ENCODE data around the gene RPRD1B. TPM values are rescaled to one million over a fixed set of nuclear protein-coding genes. Genes with fewer than 3 reads are reported as not detected.
A peak's percentile ranks its signal among the peaks of the same experiment; 100 is the strongest.

RPRD1B gene
- total and polyA plus RNA-seq, 2 of the 13 experiments (the other 11 are each of a cell fraction or from before 2014, with no cell fraction given), result 31.1 to 41.5 TPM

DNA sequence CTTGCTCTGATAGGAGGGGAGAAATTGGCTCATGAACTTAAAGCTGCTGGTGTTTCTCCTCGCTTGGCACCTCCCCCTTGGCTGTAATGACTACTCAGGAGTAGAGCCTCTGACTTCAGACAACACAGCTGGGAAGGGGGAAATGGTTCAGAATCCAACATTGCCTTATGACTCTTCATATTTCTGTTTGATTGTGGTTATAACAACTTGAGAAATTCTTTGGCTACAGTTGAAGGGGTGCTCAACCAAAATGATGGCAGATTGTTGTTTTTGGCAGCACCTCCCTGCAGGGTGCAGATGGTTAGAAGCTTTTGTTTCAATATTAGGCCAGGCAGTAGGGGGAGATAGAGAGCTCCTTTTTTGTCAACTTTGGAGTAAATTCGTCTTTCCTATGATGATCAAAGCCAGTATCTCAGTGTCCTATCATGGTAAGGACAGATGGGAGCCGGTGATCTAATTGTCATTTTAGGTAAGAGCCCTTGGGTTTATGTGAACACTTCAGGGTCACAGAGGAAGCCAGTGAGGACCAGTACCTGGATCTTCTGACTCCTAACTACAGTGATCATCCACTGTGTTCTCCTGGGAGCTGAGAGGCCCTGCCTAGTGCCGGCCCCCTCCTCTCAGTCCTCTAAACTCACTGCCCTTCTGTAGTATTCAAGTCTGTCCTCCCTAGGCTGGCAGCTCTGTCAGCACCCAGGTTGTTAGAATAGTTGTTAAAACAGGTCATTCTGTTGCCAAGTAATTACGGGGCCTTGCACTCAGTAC is 39.9 kb downstream of the RPRD1B start (continued):
- TF ChIP-seq ZBTB1 (CRISPR knock-in tag; IDR thresholded peaks at IDR 0.05; ENCODE audit: borderline replicate concordance) (no peak), GFI1 (CRISPR knock-in tag; IDR thresholded peaks at IDR 0.05; ENCODE audit: borderline replicate concordance) (no peak), HMG20A (CRISPR knock-in tag; IDR thresholded peaks at IDR 0.05; ENCODE audit: borderline replicate concordance) (no peak), ZBTB7B (CRISPR knock-in tag; IDR thresholded peaks at IDR 0.05) (no peak), TEAD2 (CRISPR knock-in tag; IDR thresholded peaks at IDR 0.05) (no peak), ZSCAN30 (CRISPR knock-in tag; IDR thresholded peaks at IDR 0.05) (no peak), TBX2 (CRISPR knock-in tag; IDR thresholded peaks at IDR 0.05; ENCODE audit: borderline replicate concordance) (no peak), ZNF607 (CRISPR knock-in tag; IDR thresholded peaks at IDR 0.05; ENCODE audit: borderline replicate concordance) (no peak), YY1 (IDR thresholded peaks at IDR 0.05; ENCODE audit: insufficient read depth, insufficient replicate concordance, low read depth, low read length) (no peak), HNRNPUL1 (IDR thresholded peaks at IDR 0.05; ENCODE audit: low read depth, low read length) (no peak), MXD4 (CRISPR knock-in tag; IDR thresholded peaks at IDR 0.05) (no peak), ZNF292 (CRISPR knock-in tag; IDR thresholded peaks at IDR 0.05; ENCODE audit: borderline replicate concordance, low read depth) (no peak), HMG20B (CRISPR knock-in tag; conservative IDR thresholded peaks at IDR 0.05) (no peak), TGIF2 (CRISPR knock-in tag; IDR thresholded peaks at IDR 0.05) (no peak), NCOA2 (CRISPR knock-in tag; IDR thresholded peaks at IDR 0.05) (no peak), FOXA3 (CRISPR knock-in tag; IDR thresholded peaks at IDR 0.05) (no peak), HDAC2 (CRISPR knock-in tag; IDR thresholded peaks at IDR 0.05) (no peak), ZMYM3 (CRISPR knock-in tag; IDR thresholded peaks at IDR 0.05) (no peak), MEIS1 (CRISPR knock-in tag; IDR thresholded peaks at IDR 0.05; ENCODE audit: borderline replicate concordance) (no peak), ZSCAN25 (CRISPR knock-in tag; IDR thresholded peaks at IDR 0.05) (no peak), ZNF253 (CRISPR knock-in tag; IDR thresholded peaks at IDR 0.05; ENCODE audit: borderline replicate concordance) (no peak), ZNF605 (CRISPR knock-in tag; IDR thresholded peaks at IDR 0.05) (no peak), TSC22D2 (CRISPR knock-in tag; IDR thresholded peaks at IDR 0.05; ENCODE audit: borderline replicate concordance) (no peak), KLF13 (CRISPR knock-in tag; IDR thresholded peaks at IDR 0.05) (no peak)
- TF ChIP-seq, protein P1, sequence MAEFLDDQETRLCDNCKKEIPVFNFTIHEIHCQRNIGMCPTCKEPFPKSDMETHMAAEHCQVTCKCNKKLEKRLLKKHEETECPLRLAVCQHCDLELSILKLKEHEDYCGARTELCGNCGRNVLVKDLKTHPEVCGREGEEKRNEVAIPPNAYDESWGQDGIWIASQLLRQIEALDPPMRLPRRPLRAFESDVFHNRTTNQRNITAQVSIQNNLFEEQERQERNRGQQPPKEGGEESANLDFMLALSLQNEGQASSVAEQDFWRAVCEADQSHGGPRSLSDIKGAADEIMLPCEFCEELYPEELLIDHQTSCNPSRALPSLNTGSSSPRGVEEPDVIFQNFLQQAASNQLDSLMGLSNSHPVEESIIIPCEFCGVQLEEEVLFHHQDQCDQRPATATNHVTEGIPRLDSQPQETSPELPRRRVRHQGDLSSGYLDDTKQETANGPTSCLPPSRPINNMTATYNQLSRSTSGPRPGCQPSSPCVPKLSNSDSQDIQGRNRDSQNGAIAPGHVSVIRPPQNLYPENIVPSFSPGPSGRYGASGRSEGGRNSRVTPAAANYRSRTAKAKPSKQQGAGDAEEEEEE (CRISPR knock-in tag; IDR thresholded peaks at IDR 0.05; ENCODE audit: borderline replicate concordance), result peak; percentile 30; the same call in 1 of the 2 replicates
- TF ChIP-seq, protein P2, sequence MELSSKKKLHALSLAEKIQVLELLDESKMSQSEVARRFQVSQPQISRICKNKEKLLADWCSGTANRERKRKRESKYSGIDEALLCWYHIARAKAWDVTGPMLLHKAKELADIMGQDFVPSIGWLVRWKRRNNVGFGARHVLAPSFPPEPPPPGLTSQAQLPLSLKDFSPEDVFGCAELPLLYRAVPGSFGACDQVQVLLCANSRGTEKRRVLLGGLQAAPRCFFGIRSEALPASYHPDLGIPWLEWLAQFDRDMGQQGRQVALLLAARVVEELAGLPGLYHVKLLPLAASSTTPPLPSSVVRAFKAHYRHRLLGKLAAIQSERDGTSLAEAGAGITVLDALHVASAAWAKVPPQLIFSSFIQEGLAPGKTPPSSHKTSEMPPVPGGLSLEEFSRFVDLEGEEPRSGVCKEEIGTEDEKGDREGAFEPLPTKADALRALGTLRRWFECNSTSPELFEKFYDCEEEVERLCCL (CRISPR knock-in tag; IDR thresholded peaks at IDR 0.05; ENCODE audit: borderline replicate concordance), result no peak
- TF ChIP-seq, protein P3, sequence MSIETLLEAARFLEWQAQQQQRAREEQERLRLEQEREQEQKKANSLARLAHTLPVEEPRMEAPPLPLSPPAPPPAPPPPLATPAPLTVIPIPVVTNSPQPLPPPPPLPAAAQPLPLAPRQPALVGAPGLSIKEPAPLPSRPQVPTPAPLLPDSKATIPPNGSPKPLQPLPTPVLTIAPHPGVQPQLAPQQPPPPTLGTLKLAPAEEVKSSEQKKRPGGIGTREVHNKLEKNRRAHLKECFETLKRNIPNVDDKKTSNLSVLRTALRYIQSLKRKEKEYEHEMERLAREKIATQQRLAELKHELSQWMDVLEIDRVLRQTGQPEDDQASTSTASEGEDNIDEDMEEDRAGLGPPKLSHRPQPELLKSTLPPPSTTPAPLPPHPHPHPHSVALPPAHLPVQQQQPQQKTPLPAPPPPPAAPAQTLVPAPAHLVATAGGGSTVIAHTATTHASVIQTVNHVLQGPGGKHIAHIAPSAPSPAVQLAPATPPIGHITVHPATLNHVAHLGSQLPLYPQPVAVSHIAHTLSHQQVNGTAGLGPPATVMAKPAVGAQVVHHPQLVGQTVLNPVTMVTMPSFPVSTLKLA (IDR thresholded peaks at IDR 0.05), result no peak
- TF ChIP-seq, protein P4, sequence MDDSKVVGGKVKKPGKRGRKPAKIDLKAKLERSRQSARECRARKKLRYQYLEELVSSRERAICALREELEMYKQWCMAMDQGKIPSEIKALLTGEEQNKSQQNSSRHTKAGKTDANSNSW (CRISPR knock-in tag; IDR thresholded peaks at IDR 0.05; ENCODE audit: borderline replicate concordance), result no peak
